Fibroblast of the aortic adventitia (primary cell): ENCODE measurements around the gene APC. TPM values are rescaled to one million over a fixed set of nuclear protein-coding genes. Genes with fewer than 3 reads are reported as not detected.
A peak's percentile ranks its signal among the peaks of the same experiment; 100 is the strongest.
"Not testable (repeated sequence)": the region's sequence is repeated elsewhere in the genome, so short reads cannot be mapped to it uniquely, and the experiment has no call there.

Experiments
- DNase-seq: peaks from one replicate; pipeline ENCODE4 v3.0.0-alpha.2; 2010; ENCODE audit warnings: low read depth
- H3K4me3 ChIP-seq: 2 replicates; pipeline ENCODE4 v1.5.1; 2011; ENCODE audit warnings: low read depth, mild to moderate bottlenecking, control low read depth, low read length, moderate library complexity
- total RNA-seq: library from RNA; depleted of rRNA; stranded (reverse); fragments of >200 nt; gene quantifications from 2 replicates; pipeline ENCODE4 v1.2.3, GENCODE V29; 2012; ENCODE audit warnings: low replicate concordance
- TF ChIP-seq, protein P1 (sequence below): IDR thresholded peaks from 2 replicates; pipeline ENCODE4 v1.5.1; 2011; ENCODE audit warnings: mild to moderate bottlenecking, low read length, control low read depth, inconsistent platforms; ENCODE audit not compliant: insufficient read depth

The APC gene
- total RNA-seq, 1 donor, result 61.7 TPM

- DNase-seq, result no peak
- no peak overlapping the region for H3K4me3 ChIP-seq
- TF ChIP-seq, protein P1, sequence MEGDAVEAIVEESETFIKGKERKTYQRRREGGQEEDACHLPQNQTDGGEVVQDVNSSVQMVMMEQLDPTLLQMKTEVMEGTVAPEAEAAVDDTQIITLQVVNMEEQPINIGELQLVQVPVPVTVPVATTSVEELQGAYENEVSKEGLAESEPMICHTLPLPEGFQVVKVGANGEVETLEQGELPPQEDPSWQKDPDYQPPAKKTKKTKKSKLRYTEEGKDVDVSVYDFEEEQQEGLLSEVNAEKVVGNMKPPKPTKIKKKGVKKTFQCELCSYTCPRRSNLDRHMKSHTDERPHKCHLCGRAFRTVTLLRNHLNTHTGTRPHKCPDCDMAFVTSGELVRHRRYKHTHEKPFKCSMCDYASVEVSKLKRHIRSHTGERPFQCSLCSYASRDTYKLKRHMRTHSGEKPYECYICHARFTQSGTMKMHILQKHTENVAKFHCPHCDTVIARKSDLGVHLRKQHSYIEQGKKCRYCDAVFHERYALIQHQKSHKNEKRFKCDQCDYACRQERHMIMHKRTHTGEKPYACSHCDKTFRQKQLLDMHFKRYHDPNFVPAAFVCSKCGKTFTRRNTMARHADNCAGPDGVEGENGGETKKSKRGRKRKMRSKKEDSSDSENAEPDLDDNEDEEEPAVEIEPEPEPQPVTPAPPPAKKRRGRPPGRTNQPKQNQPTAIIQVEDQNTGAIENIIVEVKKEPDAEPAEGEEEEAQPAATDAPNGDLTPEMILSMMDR, result no peak
These were observed 24.5 kb upstream of the APC start for GRCh38 chr5:112713206-112713605.

DNA sequence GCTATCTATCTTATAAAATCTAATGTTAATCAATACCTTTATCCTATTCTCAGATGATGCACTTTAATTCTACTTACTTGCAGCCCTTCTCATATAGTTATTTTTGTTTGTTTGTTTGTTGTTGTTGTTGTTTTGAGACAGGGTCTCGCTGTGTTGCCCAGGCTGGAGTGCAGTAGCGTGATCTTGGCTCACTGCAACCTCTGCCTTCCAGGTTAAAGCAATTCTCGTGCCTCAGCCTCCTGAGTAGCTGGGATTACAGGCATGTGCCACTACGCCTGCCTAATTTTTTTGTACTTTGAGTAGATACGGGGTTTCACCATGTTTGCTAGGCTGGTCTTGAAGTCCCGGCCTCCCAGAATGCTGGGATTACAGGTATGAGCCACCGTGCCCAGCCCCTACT, 20.8 kb upstream of the APC start:
- not testable (repeated sequence) for H3K4me3 ChIP-seq, DNase-seq

- TF ChIP-seq, protein P1, result no peak
- DNase-seq, result peak; percentile 60
- H3K4me3 ChIP-seq, result no peak overlapping the region
These were observed 20.1 kb upstream of the APC start for GRCh38 chr5:112717506-112718082.

GRCh38 chr5:112718344-112718743, 19.3 kb upstream of the APC start:
- no peak for DNase-seq
- no peak overlapping the region for H3K4me3 ChIP-seq
- TF ChIP-seq, protein P1, result no peak

DNA sequence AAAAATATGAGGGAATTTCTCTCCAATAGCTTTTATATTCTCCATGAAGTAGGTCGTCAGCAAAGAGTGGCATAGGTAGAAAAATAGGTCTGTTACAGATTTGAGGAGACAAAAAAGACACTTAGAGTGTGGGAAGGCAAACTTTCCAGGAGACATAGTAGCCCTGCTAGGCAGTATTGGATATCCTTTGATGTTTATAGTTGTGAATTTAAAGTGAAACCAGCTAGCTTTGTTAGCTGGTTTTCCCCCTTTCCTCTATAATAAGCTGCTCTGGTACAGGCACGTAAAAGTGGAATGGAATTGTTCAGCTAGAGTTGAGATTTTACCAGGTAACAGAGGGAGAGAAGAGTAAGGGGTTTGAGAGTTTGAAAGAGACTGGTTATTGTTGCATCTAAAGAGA, 17.1 kb upstream of the APC start:
- no peak for DNase-seq

DNA sequence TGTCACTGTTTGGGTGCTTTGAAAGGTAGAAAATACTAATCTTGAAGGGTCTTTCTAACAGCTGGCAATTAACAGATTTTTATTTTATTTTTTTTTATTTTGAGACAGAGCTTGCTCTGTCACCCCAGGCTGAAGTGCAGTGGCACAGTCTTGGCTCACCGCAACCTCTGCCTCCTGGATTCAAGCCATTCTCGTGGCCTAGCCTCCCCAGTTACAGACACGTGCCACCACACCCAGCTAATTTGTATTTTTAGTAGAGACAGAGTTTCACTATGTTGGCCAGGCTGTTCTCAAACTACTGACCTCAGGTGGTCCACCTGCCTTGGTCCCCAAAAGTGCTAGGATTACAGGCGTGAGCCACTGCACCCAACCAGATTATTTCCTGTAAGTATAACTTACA, 12.8 kb upstream of the APC start:
- no peak for DNase-seq
- H3K4me3 ChIP-seq, result no peak overlapping the region
- TF ChIP-seq, protein P1, result no peak

More for the DNA sequence above, 17.1 kb upstream of the APC start:
- H3K4me3 ChIP-seq, result no peak overlapping the region
- TF ChIP-seq, protein P1, result no peak

DNA sequence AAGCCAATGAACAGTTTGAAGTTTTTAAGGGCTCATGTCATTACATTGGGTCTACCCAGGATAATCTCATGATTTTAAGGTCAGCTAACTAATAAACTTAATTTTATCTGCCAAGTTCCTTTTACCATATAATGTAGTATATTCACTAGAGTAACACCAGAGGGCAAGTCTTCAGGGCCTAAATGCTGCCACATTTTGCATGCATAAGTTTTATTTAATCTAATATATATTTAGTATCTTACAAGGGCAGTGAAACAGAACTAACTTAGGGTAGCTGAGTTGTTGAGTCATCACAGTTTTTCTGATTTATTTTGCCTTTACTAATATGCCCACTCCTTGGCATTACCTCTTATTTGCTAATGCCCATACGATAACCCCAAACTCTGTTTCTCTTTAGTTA, 8.1 kb upstream of the APC start:
- TF ChIP-seq, protein P1, result no peak
- DNase-seq, result no peak
- H3K4me3 ChIP-seq, result no peak overlapping the region
